Panc1 (cell line): ENCODE data around the gene PTPN22.

Source experiments
- POLR2AphosphoS5 ChIP-seq: IDR thresholded peaks from 2 replicates; pipeline ENCODE4 v1.6.1; 2012; ENCODE audit warnings: mild to moderate bottlenecking, low read depth, low read length, moderate library complexity
- SIN3A ChIP-seq: IDR thresholded peaks from 2 replicates; pipeline ENCODE4 v1.6.1; 2012; ENCODE audit warnings: low read depth, mild to moderate bottlenecking, low read length, moderate library complexity, borderline replicate concordance; ENCODE audit not compliant: insufficient read depth
- TCF7L2 ChIP-seq: IDR thresholded peaks from 2 replicates; pipeline ENCODE4 v1.6.1; 2011; ENCODE audit warnings: mild to moderate bottlenecking, low read depth, low read length, inconsistent platforms
- TF ChIP-seq, protein P1 (sequence below): fragments of 450-650 bp; IDR thresholded peaks from 2 replicates; pipeline ENCODE4 v1.5.1; 2017; ENCODE audit warnings: mild to moderate bottlenecking
- TF ChIP-seq, protein P2 (sequence below), 2 experiments: IDR thresholded peaks; 2 replicates each; pipeline ENCODE4 v1.6.1; 2011 to 2012; ENCODE audit warnings: low read depth in 2 of 2, control low read depth in 1 of 2, low read length in 1 of 2, mild to moderate bottlenecking in 1 of 2, moderate library complexity in 1 of 2; ENCODE audit not compliant: insufficient read depth in 1 of 2

DNA sequence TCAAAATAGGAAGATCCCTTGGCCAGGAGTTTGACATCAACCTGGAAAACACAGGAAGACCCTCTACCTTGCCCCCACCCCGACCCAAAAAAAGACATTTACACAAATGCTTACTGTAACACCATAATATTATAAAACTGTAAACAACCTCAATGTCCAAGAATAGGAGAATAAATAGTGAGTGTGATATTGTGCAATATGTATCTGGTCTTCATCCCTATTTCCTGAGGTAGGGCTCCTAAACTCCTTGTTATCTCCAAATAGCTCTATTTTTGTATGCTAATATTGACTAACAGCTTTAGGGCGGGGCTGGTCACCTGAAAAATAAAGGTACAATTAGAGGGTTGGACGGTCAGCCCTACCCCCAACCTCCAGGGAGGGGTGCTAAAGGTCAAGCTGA, 82.7 kb downstream of the PTPN22 start:
- TF ChIP-seq, protein P1, sequence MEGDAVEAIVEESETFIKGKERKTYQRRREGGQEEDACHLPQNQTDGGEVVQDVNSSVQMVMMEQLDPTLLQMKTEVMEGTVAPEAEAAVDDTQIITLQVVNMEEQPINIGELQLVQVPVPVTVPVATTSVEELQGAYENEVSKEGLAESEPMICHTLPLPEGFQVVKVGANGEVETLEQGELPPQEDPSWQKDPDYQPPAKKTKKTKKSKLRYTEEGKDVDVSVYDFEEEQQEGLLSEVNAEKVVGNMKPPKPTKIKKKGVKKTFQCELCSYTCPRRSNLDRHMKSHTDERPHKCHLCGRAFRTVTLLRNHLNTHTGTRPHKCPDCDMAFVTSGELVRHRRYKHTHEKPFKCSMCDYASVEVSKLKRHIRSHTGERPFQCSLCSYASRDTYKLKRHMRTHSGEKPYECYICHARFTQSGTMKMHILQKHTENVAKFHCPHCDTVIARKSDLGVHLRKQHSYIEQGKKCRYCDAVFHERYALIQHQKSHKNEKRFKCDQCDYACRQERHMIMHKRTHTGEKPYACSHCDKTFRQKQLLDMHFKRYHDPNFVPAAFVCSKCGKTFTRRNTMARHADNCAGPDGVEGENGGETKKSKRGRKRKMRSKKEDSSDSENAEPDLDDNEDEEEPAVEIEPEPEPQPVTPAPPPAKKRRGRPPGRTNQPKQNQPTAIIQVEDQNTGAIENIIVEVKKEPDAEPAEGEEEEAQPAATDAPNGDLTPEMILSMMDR, result no peak
- TF ChIP-seq, protein P2, sequence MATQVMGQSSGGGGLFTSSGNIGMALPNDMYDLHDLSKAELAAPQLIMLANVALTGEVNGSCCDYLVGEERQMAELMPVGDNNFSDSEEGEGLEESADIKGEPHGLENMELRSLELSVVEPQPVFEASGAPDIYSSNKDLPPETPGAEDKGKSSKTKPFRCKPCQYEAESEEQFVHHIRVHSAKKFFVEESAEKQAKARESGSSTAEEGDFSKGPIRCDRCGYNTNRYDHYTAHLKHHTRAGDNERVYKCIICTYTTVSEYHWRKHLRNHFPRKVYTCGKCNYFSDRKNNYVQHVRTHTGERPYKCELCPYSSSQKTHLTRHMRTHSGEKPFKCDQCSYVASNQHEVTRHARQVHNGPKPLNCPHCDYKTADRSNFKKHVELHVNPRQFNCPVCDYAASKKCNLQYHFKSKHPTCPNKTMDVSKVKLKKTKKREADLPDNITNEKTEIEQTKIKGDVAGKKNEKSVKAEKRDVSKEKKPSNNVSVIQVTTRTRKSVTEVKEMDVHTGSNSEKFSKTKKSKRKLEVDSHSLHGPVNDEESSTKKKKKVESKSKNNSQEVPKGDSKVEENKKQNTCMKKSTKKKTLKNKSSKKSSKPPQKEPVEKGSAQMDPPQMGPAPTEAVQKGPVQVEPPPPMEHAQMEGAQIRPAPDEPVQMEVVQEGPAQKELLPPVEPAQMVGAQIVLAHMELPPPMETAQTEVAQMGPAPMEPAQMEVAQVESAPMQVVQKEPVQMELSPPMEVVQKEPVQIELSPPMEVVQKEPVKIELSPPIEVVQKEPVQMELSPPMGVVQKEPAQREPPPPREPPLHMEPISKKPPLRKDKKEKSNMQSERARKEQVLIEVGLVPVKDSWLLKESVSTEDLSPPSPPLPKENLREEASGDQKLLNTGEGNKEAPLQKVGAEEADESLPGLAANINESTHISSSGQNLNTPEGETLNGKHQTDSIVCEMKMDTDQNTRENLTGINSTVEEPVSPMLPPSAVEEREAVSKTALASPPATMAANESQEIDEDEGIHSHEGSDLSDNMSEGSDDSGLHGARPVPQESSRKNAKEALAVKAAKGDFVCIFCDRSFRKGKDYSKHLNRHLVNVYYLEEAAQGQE (IDR thresholded peaks at IDR 0.05; ENCODE audit: insufficient read depth in 1 of 2, low read depth in 2 of 2, low read length in 1 of 2), result no peak
- TF ChIP-seq POLR2AphosphoS5, result no peak
- TF ChIP-seq TCF7L2, result no peak
- no peak for TF ChIP-seq SIN3A
